Articular chondrocyte of knee joint (primary cell): ENCODE results near the gene ZNF771. TPM values are rescaled to one million over a fixed set of nuclear protein-coding genes. Genes with fewer than 3 reads are reported as not detected.

Experiments used
- small RNA-seq: library from RNA; depleted of rRNA; stranded (forward); fragments of <200 nt; gene quantifications from one replicate; pipeline ENCODE3, GENCODE V24; 2012
- total RNA-seq: library from RNA; depleted of rRNA; stranded (reverse); fragments of >200 nt; gene quantifications from 2 replicates; pipeline ENCODE4 v1.2.3, GENCODE V29; 2012

Gene ZNF771
- total RNA-seq: 6.8 and 7.8 TPM in 2 replicates

GRCh38 chr16:30407102-30407803, at the start of gene ZNF771:
Gene ZNF771 (plus strand): TSS chr16:30407606. CDS start chr16:30408054, 448 bp downstream.

GRCh38 chr16:30370456-30371247, 36.8 kb upstream of the ZNF771 start, which contains the start of gene TBC1D10B:
Gene TBC1D10B (minus strand): TSS chr16:30370494. CDS start chr16:30370183, 311 bp downstream.

GRCh38 chr16:30374538-30374937, 32.9 kb upstream of the ZNF771 start, which contains the start of gene MYL11:
Gene MYL11 (plus strand): TSS chr16:30374802. CDS start chr16:30374858, 56 bp downstream.

GRCh38 chr16:30382111-30382881, 25.1 kb upstream of the ZNF771 start, which contains the start of gene SEPTIN1:
Gene SEPTIN1 (minus strand): TSS chr16:30382561. CDS start chr16:30382542, 19 bp downstream.

GRCh38 chr16:30395155-30395991, 12.0 kb upstream of the ZNF771 start, which contains the start of gene ZNF48:
Gene ZNF48 (plus strand): TSS chr16:30395420. CDS start chr16:30395795, 375 bp downstream.

GRCh38 chr16:30429678-30430427, 22.4 kb downstream of the ZNF771 start, which contains the start of gene DCTPP1:
Gene DCTPP1 (minus strand): TSS chr16:30430030. CDS start chr16:30429980, 50 bp downstream.

GRCh38 chr16:30445408-30446202, 38.2 kb downstream of the ZNF771 start, which contains the start of gene SEPHS2:
Gene SEPHS2 (minus strand): TSS chr16:30445874. CDS start chr16:30445727, 147 bp downstream.

Small RNAs within 50 kb of the gene (small RNA-seq; reads per million reads assigned to genes)
- gene RF00019: not detected
- gene RF00406: 1.7 reads per million, percentile 67 among the genes with 10 or more reads in this experiment

Other genes starting within 250 kb of the ZNF771 start
- 1.2 and 1.3 TPM in 2 replicates for gene CORO1A, start 224.0 kb upstream of the ZNF771 start, total RNA-seq
- gene BOLA2B, start 213.9 kb upstream of the ZNF771 start, total RNA-seq: 25.1 and 63.9 TPM in 2 replicates
- gene SLX1A, start 213.7 kb upstream of the ZNF771 start, total RNA-seq: 11.6 and 14.0 TPM in 2 replicates
- 2.8 and 3.1 TPM in 2 replicates for gene SULT1A3, start 208.4 kb upstream of the ZNF771 start, total RNA-seq
- 1.9 and 4.1 TPM in 2 replicates for gene NPIPB13, start 159.1 kb upstream of the ZNF771 start, total RNA-seq
- 31.7 and 34.2 TPM in 2 replicates for gene CD2BP2, start 52.3 kb upstream of the ZNF771 start, total RNA-seq
- gene TBC1D10B, start 37.1 kb upstream of the ZNF771 start, total RNA-seq: 22.6 and 23.3 TPM in 2 replicates
- gene MYL11, start 32.8 kb upstream of the ZNF771 start, total RNA-seq: not detected in 2 replicates
- gene SEPTIN1, start 25.0 kb upstream of the ZNF771 start, total RNA-seq: 0.11 TPM in 1 of 2 replicates, not detected in the other
- gene ZNF48, start 12.2 kb upstream of the ZNF771 start, total RNA-seq: 5.0 and 5.2 TPM in 2 replicates
- 16.2 and 18.4 TPM in 2 replicates for gene DCTPP1, start 22.4 kb downstream of the ZNF771 start, total RNA-seq
- gene SEPHS2, start 38.3 kb downstream of the ZNF771 start, total RNA-seq: 16.4 and 18.9 TPM in 2 replicates
- gene ITGAL, start 65.1 kb downstream of the ZNF771 start, total RNA-seq: not detected in 2 replicates
- 15.3 and 18.1 TPM in 2 replicates for gene ZNF768, start 119.0 kb downstream of the ZNF771 start, total RNA-seq
- 12.9 and 13.0 TPM in 2 replicates for gene ZNF747, start 127.3 kb downstream of the ZNF771 start, total RNA-seq
- 4.8 and 5.8 TPM in 2 replicates for gene ZNF764, start 150.8 kb downstream of the ZNF771 start, total RNA-seq
- 7.6 and 8.0 TPM in 2 replicates for gene ZNF688, start 164.1 kb downstream of the ZNF771 start, total RNA-seq
- gene ZNF785, start 178.1 kb downstream of the ZNF771 start, total RNA-seq: 10.5 and 11.1 TPM in 2 replicates
- 6.1 and 6.6 TPM in 2 replicates for gene ZNF689, start 202.8 kb downstream of the ZNF771 start, total RNA-seq
- gene PRR14, start 243.4 kb downstream of the ZNF771 start, total RNA-seq: 5.9 and 7.3 TPM in 2 replicates